H1 (cell line): ENCODE results near the gene NDUFV1. TPM values are rescaled to one million over a fixed set of nuclear protein-coding genes. Genes with fewer than 3 reads are reported as not detected.

Experiments used
- BRCA1 ChIP-seq: IDR thresholded peaks from 2 replicates; pipeline ENCODE4 v1.6.1; 2012; ENCODE audit warnings: low read depth, low read length, improper control_type of control experiment
- CHD2 ChIP-seq: IDR thresholded peaks from 2 replicates; pipeline ENCODE4 v1.6.1; 2012; ENCODE audit warnings: low read length, improper control_type of control experiment
- EP300 ChIP-seq, 2 experiments: IDR thresholded peaks; 1 replicate in 1 of 2; 2 replicates in 1 of 2; pipeline ENCODE4 v1.6.1; 2011 to 2012; ENCODE audit warnings: low read depth in 2 of 2, low read length in 2 of 2, mild to moderate bottlenecking in 2 of 2, borderline replicate concordance in 1 of 2, inconsistent platforms in 1 of 2, moderate library complexity in 1 of 2
- GTF2F1 ChIP-seq: IDR thresholded peaks from 2 replicates; pipeline ENCODE4 v1.6.1; 2012; ENCODE audit warnings: low read depth, low read length, improper control_type of control experiment, borderline replicate concordance
- PHF8 ChIP-seq: fragments of 200-600 bp; sonication (generic); conservative IDR thresholded peaks from 2 replicates; pipeline ENCODE4 v1.7.1; 2012; ENCODE audit warnings: low read depth, mild to moderate bottlenecking, inconsistent platforms, low read length, moderate library complexity
- POLR2AphosphoS5 ChIP-seq: IDR thresholded peaks from 2 replicates; pipeline ENCODE4 v1.6.1; 2011; ENCODE audit warnings: low read depth, low read length
- RFX5 ChIP-seq: IDR thresholded peaks from 2 replicates; pipeline ENCODE4 v1.6.1; 2011; ENCODE audit warnings: low read depth, low read length, improper control_type of control experiment, borderline replicate concordance
- SIN3A ChIP-seq, 2 experiments: IDR thresholded peaks in 1 of 2; conservative IDR thresholded peaks in 1 of 2; 2 replicates each; pipeline ENCODE4 v1.6.1; 2011 to 2012; ENCODE audit warnings: low read length in 2 of 2, improper control_type of control experiment in 1 of 2, low read depth in 1 of 2, mild to moderate bottlenecking in 1 of 2
- SP1 ChIP-seq: IDR thresholded peaks from 2 replicates; pipeline ENCODE4 v1.6.1; 2011; ENCODE audit warnings: low read depth, low read length
- TAF7 ChIP-seq: optimal IDR thresholded peaks from 2 replicates; pipeline ENCODE3; 2011; ENCODE audit warnings: low read depth, mild to moderate bottlenecking, inconsistent platforms, low read length, moderate library complexity, borderline replicate concordance
- polyA plus RNA-seq, 7 experiments: library from polyadenylated mRNA; depleted of rRNA in 3 of 7; stranded (reverse) in 5 of 7; unstranded in 2 of 7; fragments of >200 nt in 5 of 7; fragments of 200-250 nt in 2 of 7; gene quantifications; 1 replicate in 5 of 7; 2 replicates in 1 of 7; 4 replicates in 1 of 7; pipeline versions ENCODE4 v1.2.1 to v1.2.3, GENCODE V29; 2011 to 2013; ENCODE audit warnings: missing spikeins in 2 of 7, mixed read lengths in 2 of 7
- total RNA-seq: library from RNA; stranded (reverse); fragmentation: NEBNext Ultra II Directional; extraction: Animal tissue kit (Norgen Biotek cat#: 25700); gene quantifications from 2 replicates; pipeline ENCODE4 v1.2.1, GENCODE V29; 2021
- TF ChIP-seq, protein P1 (sequence below): fragments of 300-600 bp; sonication (generic); IDR thresholded peaks from 2 replicates; pipeline ENCODE4 v1.7.1; 2012; ENCODE audit warnings: low read length, moderate library complexity, mild to moderate bottlenecking, inconsistent platforms; ENCODE audit not compliant: insufficient replicate concordance

NDUFV1 gene
- total and polyA plus RNA-seq, 2 of the 8 experiments (the other 6 are each of a cell fraction or from before 2014, with no cell fraction given), result 125 to 131 TPM

DNA sequence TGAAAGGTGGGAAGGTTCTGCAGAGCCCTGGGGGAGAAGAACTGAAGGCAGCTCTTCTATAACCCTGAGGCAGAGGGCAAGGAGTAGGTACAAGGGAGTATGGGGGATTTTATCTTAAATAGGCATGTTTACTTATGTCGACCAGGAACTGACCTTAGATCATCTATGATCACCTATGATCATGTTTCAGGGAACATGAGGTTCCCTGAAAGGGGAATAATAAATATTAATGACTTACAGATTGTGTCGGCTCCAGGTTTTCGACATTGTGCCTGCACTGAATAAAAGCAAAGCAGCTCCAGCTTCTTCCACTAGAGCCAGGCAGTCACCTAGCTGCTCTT, 13.2 kb upstream of the NDUFV1 start (continued):
- TF ChIP-seq, protein P1, sequence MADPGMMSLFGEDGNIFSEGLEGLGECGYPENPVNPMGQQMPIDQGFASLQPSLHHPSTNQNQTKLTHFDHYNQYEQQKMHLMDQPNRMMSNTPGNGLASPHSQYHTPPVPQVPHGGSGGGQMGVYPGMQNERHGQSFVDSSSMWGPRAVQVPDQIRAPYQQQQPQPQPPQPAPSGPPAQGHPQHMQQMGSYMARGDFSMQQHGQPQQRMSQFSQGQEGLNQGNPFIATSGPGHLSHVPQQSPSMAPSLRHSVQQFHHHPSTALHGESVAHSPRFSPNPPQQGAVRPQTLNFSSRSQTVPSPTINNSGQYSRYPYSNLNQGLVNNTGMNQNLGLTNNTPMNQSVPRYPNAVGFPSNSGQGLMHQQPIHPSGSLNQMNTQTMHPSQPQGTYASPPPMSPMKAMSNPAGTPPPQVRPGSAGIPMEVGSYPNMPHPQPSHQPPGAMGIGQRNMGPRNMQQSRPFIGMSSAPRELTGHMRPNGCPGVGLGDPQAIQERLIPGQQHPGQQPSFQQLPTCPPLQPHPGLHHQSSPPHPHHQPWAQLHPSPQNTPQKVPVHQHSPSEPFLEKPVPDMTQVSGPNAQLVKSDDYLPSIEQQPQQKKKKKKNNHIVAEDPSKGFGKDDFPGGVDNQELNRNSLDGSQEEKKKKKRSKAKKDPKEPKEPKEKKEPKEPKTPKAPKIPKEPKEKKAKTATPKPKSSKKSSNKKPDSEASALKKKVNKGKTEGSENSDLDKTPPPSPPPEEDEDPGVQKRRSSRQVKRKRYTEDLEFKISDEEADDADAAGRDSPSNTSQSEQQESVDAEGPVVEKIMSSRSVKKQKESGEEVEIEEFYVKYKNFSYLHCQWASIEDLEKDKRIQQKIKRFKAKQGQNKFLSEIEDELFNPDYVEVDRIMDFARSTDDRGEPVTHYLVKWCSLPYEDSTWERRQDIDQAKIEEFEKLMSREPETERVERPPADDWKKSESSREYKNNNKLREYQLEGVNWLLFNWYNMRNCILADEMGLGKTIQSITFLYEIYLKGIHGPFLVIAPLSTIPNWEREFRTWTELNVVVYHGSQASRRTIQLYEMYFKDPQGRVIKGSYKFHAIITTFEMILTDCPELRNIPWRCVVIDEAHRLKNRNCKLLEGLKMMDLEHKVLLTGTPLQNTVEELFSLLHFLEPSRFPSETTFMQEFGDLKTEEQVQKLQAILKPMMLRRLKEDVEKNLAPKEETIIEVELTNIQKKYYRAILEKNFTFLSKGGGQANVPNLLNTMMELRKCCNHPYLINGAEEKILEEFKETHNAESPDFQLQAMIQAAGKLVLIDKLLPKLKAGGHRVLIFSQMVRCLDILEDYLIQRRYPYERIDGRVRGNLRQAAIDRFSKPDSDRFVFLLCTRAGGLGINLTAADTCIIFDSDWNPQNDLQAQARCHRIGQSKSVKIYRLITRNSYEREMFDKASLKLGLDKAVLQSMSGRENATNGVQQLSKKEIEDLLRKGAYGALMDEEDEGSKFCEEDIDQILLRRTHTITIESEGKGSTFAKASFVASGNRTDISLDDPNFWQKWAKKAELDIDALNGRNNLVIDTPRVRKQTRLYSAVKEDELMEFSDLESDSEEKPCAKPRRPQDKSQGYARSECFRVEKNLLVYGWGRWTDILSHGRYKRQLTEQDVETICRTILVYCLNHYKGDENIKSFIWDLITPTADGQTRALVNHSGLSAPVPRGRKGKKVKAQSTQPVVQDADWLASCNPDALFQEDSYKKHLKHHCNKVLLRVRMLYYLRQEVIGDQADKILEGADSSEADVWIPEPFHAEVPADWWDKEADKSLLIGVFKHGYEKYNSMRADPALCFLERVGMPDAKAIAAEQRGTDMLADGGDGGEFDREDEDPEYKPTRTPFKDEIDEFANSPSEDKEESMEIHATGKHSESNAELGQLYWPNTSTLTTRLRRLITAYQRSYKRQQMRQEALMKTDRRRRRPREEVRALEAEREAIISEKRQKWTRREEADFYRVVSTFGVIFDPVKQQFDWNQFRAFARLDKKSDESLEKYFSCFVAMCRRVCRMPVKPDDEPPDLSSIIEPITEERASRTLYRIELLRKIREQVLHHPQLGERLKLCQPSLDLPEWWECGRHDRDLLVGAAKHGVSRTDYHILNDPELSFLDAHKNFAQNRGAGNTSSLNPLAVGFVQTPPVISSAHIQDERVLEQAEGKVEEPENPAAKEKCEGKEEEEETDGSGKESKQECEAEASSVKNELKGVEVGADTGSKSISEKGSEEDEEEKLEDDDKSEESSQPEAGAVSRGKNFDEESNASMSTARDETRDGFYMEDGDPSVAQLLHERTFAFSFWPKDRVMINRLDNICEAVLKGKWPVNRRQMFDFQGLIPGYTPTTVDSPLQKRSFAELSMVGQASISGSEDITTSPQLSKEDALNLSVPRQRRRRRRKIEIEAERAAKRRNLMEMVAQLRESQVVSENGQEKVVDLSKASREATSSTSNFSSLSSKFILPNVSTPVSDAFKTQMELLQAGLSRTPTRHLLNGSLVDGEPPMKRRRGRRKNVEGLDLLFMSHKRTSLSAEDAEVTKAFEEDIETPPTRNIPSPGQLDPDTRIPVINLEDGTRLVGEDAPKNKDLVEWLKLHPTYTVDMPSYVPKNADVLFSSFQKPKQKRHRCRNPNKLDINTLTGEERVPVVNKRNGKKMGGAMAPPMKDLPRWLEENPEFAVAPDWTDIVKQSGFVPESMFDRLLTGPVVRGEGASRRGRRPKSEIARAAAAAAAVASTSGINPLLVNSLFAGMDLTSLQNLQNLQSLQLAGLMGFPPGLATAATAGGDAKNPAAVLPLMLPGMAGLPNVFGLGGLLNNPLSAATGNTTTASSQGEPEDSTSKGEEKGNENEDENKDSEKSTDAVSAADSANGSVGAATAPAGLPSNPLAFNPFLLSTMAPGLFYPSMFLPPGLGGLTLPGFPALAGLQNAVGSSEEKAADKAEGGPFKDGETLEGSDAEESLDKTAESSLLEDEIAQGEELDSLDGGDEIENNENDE, result no peak
- no peak for TF ChIP-seq GTF2F1
- no peak for TF ChIP-seq POLR2AphosphoS5
- no peak for TF ChIP-seq SIN3A (conservative IDR thresholded peaks at IDR 0.05 in 1 of 2, IDR thresholded peaks at IDR 0.05 in 1 of 2; ENCODE audit: low read depth in 1 of 2, low read length in 2 of 2)
- no peak for TF ChIP-seq CHD2
- TF ChIP-seq TAF7, result no peak
- TF ChIP-seq EP300 (IDR thresholded peaks at IDR 0.05; ENCODE audit: borderline replicate concordance in 1 of 2, low read depth in 2 of 2, low read length in 2 of 2), result no peak
- TF ChIP-seq BRCA1, result no peak
- no peak for TF ChIP-seq RFX5
- TF ChIP-seq SP1, result no peak
- no peak for TF ChIP-seq PHF8
